Activated T-helper 1 cell treated with anti-CD3 and anti-CD28 coated beads, Interleukin-2, amount 50 U/mL, for 16 hours (primary cell): ENCODE data around the gene CLCN2.

ENCODE experiments used
- DNase-seq, 2 donors: peaks; one replicate each; pipeline ENCODE4 v3.0.0-alpha.2; 2020; ENCODE audit warnings: low read depth in 1 of 2, low spot score in 1 of 2

Gene CLCN2

DNA sequence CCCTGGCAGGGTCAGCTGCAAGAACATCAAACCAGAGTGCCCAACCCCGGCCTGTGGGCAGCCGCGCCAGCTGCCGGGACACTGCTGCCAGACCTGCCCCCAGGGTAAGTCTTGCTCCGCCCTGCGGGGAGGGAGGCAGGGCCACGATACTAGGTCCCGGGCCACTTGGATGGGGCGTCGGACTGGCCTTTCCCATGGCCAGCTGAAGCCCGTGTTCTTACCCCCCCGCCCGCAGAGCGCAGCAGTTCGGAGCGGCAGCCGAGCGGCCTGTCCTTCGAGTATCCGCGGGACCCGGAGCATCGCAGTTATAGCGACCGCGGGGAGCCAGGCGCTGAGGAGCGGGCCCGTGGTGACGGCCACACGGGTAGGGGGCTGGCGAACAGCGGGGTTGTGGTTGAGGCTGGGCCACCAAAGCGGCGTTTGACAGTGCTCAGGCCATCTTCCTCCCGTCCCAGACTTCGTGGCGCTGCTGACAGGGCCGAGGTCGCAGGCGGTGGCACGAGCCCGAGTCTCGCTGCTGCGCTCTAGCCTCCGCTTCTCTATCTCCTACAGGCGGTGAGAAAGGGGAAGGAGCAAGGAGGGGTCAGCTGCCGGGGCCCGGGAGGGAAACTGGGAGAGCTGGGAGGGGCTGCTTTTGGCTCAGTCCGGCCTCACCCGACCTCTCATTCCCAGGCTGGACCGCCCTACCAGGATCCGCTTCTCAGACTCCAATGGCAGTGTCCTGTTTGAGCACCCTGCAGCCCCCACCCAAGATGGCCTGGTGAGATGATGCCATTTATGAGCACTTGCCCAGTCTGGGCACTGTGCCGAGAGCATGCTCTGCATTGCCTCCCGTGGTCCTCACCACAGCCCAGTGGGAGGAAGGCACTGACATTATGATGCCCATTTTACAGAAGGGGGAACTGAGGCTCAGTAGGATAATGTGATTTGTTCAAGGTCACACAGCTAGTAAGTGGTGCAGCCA is 20.1 kb upstream of the CLCN2 start:
- DNase-seq, result no peak

DNA sequence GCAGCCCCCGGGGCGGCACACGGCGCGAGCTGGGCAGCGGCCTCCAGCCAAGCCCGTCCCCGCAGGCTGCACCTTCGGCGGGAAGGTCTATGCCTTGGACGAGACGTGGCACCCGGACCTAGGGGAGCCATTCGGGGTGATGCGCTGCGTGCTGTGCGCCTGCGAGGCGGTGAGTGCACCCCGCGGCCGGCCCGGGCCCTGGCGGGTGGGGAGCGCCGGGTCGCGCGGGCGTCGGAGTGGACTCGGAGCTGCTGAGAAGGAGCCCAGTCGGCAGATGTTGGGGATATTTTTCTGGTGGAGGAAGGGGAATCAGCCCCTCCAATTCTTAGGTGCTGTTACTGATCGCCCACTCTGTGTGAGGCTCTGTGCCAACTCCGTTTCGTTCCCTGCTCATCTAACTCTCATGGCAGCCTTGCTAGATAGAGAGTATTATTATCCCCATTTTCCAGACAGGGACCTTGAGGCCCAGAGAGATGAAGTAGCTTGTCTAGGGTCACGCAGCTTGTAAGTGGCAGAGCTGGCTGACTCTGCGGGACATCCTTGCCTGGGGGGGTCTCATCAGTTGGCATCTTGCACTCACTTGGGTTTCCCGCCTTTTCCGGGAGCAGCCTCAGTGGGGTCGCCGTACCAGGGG is 19.3 kb upstream of the CLCN2 start:
- DNase-seq, result no peak

DNA sequence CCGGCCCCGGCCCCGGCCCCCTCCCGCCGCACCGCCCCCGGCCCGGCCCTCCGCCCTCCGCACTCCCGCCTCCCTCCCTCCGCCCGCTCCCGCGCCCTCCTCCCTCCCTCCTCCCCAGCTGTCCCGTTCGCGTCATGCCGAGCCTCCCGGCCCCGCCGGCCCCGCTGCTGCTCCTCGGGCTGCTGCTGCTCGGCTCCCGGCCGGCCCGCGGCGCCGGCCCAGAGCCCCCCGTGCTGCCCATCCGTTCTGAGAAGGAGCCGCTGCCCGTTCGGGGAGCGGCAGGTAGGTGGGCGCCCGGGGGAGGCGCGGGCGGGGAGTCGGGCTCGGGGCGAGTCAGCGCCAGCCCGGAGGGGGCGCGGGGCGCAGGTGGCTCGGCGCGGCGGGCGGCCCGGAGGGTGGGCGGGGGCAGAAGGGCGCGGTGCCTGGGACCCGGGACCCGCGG is 18.8 kb upstream of the CLCN2 start:
- no peak for DNase-seq

DNA sequence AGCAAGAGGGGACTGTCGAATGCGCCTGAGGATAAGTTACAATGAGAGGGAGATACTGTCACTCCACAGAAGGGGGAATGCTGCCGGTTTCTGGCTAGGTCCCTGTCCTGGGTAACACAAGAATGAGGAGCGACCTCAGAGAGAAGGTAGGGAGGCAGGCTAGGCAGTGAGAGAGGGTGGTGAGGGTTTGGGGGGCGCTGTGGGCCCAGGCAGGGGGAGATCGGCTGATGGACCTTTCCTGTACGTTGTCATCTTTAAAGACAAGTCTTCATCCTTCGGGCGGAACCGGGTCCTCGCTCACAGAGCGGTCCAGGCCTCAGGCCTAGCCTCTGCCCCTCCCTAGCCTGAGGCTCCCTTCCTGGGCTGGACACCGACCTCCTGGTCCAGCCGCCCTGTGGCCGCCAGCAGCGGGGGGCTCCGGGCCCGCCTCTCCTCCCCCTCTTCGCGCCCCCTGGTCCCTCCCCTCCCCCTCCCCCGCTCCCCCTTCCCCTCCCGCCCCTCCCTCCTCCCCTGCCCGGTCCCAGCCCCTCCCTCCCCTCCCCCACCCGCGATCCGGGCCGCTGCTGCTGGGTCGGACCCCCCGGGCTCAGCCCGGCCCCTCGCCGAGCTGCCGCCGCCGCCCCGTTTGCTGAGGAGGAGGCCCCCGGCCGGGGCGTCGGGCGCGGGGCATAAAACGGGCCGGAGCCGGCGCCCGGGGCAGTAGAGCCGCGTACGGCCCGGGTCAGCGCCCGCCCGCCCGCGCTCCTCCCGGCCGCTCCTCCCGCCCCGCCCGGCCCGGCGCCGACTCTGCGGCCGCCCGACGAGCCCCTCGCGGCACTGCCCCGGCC is 18.2 kb upstream of the CLCN2 start, which contains the start of gene CHRD:
TSS of gene CHRD (plus strand) at position 697 of the 827 bp plus-strand sequence. CDS start 265 bp downstream, outside the sequence.
- DNase-seq, result no peak

DNA sequence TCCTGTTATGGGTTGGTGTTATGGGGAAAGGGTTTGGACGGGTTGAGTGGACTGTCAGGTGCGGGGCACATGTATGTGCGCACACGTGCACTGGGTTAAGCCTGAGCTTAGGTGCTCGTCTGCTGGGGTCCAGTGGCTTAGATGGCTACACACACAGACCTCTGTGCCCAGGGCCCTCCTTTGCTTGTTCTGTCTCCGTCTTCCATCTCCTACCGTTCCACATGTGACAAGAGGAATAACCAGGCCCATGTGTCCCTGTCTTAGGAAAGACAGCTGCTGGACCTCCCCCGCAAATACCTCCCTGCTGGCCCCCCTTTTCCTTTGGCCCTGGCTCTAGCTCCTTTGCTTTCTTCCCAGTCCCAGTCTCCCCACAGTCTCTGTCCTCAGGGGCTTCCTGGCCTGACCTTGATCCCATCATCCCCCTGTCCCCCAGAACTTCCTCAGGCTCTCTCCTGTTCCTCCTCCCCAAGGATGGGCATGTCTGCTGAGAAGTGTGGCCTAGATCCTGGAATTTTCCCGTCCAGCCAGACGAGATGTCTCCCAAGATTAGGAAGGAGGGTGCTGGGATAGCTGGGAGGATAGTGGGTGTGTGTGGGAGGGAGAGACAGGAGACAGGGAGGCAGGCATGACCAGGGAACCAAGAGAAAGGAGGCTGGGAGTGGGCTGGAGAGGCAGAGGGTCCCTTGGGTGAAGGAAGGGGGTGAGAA is 17.4 kb upstream of the CLCN2 start:
- DNase-seq, result no peak

DNA sequence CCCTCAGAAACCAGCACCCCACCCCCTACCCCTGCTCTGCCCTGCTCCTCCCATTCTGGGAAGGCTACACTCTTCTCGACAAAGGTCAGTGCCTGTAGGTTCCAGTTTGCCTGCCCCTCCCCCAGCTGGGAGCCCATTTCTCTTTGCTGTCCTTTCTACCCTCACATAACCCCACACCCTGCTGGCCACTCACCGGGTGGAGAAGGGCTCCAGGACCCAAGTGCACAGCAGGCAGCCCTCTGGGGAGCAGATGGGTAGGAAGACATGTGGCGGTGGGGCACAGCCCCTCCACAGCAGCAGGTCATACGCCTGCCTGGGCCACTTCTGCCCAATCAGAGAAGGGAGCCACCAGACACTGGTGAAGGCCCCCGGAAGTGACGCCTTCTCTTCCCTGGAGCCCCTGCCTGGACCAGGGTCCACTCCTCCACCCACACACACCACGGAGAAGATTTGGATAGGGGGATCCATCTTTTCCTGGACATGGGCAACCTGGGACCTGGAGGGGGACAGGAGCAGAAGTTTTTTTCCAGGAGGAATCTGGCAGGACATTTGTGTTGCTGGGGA is 16.6 kb upstream of the CLCN2 start, which contains the start of gene THPO:
TSS of gene THPO (minus strand) at position 326 of the 564 bp plus-strand sequence. CDS start 1,948 bp downstream, outside the sequence.
- DNase-seq, result no peak

DNA sequence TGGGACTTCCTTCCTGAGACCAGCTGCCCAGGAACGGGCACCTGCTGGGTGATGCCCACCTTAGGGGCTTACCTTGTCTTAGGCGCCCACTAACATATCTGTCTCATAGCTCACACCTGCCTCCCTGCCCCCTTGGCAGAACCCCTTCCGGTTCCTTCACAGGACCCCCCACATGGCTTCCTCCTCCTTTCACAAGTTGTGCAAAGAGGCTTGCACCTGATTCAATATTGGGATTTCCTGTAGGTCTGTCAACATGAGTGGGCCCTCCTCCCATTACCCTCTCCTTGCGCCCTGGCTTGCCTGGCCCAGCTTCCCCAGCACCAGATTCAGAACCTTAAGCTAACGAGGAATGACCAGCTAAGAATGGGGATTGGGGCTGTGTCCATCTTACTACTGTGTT is 16.0 kb upstream of the CLCN2 start:
- no peak for DNase-seq

DNA sequence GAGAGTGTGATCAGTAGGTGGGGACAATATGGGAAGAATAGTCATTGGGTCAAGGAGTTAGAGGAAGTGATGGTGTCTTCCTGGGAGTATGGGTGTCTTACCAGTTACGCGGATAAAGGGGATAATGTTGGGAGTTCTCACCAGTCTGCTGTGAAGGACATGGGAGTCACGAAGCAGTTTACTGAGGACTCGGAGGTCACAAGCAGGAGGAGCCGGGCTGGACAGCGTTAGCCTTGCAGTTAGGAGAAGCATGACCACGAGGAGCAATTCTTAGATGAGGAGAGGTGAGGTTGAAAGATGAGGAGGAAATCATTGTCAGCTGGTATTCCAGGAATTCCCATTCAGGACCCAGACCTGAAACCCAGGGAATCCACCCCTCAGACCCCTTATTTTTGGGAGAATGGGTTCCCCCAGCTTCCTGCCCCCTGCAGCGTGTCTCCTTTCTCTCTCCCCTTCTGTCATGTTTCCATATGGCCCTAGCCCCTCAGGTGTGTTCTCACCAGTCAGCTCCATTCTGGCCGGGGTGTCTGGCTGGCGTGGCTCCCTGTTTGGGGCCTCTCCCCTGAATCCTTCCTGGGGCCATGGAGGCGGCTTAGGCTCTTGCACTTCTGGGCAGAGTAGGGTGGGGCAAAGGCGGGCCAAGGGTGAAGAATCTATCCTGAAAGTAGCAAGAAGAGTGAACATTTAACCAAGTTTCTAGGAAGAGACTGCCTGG is 14.5 kb upstream of the CLCN2 start:
- DNase-seq, result no peak

DNA sequence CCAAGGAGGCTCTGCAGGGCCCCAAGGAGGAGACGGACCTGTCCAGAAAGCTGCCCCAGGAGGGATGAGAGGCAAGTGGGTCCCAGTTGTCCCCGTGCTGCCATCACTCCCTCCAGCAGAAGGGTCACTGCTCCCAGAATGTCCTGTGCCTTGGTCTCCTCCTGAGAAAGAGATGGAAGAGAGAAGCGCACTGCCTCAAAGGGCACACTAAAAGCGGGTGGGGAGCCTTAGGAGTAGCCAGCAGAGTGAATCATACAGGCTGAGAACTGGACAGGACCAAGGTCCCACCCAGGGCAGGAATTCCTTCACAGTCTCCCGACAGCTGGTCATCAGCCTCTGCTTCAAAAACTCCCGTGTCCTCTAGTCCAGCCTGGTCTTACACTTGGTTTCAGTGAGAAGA is 12.0 kb upstream of the CLCN2 start:
- DNase-seq, result no peak

DNA sequence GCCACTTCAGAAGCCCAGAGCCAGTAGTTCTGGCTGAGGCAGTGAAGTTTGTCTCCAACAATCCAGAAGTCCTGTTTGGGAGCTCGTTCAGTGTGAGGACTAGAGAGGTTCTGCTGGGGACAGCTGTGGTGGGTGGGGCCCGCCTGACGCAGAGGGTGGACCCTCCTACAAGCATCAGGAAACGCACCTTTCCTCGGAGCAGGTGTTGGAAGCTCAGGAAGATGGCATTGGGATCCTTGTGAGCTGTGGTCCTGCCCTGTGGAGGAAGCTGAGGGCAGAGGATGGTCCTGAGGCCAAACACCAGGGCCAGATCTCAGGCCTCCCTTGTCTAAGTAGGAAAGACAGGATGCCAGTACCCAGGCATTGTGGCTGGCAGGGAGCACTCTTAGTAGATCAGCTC is 11.5 kb upstream of the CLCN2 start:
- no peak for DNase-seq

DNA sequence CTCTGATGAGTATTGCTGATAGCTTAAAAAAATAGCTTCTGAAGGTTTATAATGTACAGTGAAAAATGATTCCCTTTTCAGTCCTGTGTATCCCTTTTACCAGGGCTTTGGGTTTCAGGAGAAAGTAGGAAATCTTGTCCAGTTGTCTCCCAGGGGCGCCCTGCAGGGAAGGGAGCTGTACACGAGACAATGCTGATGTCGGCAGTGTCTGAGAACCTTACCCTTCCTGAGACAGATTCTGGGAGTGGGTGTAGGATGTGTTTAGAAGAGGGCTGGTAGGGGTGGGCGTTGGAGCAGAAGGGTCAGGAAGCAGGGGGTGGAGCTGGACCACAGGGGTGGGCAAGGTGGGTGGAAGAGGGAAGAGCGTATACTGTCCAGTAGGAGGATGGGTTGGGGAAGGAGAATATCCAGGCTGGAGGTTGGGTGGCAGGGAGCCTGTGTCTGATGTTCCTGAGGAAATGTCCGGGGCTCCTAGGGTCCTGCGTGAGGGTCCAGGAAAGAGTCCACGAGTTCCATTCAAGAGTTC is 11.0 kb upstream of the CLCN2 start:
- no peak for DNase-seq

DNA sequence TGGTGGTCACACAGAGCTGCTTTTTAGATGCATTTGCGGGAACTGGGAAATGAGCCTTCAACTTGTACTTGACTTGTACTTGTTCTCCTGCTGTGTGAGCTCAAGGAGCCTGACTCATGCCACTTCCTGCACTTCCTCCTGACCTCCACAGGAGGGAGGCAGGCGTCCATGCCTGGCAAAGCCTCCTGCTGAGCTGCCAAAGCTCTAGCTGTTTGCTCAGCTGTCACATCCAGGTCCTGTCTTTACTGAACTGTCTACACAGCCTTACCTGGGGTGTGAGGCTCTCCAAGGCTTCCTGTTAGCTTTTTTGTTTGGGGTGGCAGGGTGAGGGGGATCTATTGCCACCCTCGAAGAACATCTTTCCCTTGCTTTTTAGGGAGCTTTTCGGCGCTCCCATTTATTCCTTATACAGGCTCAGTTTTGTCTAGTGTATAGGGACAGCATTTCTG is 10.2 kb upstream of the CLCN2 start:
- peak in 1 of 2 donors; percentile 21 for DNase-seq

DNA sequence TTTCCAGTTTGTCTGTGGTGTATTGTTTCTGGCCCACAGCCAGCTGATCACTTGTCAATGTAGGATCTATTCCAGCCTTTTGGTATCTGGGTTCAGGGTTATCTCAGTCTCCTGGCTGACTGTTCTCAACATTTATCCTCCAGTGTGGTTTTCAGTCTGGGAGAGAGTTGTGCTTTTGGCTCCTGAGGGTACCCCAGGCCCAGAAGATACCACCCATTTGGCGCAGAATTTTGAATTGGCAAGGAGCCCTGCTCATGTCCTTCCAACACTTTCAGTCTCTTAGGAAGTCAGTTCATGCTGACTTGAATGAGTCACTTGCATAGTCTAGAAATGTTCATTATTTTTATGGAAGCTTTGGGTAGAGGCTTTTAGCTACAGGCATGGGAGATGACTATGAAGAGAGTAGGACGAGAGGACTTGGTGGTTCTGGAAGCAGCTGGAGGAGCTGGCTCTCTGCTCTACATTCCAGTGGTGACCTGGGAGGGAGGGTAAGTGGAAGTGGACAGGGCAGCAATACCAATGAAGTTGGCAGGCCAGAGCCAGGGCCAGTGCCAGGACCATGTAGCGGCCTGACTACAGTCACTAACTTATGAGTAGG is 7.3 kb upstream of the CLCN2 start:
- DNase-seq, result no peak

DNA sequence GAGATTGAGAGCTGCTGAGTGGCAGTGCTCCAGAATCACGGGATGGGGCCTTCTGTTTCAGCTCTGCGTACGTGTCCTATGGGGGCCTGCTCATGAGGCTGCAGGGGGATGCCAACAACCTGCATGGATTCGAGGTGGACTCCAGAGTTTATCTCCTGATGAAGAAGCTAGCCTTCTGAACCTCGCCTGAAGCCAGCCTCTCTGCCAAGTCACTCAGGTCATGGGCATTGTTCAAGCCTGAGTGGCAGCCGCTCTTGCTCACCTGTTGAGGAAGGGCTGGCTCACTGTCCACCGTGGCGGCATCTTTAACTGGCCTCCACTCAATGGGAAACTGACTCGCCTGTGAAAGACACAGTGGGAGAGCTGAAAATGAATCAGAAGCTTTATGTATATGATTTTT is 6.7 kb upstream of the CLCN2 start:
- DNase-seq, result no peak

DNA sequence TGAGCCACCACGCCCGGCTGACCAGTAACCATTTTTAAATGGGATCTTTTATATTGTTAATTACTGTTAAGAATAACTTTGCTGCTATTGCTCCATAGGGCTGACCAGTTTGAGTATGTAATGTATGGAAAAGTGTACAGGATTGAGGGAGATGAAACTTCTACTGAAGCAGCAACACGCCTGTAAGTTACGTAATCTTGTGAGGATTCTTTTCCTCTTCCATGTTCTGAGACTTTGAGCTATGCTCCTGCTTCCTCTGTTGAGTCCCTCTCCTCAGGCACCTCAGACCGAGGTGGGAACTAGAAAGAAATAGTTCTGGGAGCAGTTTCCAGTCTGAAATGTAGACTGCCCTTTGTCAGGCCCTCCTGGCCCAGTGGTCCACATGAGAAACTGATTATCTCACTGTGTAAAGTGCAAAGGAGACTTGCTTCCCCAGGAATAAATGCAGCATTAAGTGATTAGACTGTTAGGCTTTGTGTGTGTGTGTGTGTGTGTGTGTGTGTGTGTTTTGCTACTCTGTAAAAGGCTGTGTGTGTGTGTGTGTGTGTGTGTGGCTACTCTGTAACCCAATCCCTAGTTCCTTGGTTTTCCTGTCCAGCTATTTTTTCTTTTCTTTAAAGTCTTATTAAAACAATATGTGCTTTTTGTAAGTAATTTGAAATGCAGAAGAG is 5.3 kb upstream of the CLCN2 start:
- no peak for DNase-seq

DNA sequence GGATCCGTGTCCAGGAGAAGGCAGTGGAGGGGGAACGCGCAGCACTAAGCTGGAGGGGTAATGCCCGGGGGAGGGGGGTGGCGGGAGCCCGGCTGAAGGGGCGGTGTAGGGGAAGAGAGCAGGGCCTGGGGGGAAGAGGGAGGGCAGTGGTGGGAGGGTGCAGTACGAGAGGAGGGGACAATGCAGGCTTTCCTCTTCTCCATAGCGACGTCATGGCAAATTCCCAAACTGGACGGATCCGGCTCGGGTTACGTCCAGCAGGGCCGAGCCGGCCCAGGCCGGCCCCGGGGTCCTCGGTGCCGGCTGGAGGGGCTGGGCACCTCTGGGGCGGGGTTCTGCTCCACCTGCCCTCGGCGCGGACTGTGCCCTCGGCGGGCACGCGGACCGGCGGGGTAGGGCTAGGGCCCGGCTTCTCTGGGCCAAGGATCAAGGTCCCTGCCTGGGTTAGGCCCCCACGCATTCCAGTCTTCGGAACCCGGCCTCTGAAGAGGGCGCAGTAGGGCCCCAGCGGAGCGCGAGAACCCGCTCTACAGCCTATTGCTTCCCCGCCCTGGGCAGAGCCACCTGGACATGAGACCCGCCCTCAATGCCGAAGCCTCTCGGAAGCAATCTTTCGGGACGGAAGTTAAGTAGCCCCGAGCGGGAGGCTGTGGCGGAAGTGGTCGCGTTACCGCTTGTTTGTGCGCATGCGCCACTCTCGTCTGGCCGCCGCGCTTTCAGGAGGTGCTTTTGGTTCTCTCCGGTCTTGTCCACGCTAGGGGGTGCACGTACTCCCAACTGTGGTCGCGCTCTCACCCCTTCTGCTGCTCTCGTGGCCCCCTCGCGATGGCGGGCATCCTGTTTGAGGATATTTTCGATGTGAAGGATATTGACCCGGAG is 1.5 kb upstream of the CLCN2 start:
- peak; percentile 87 to 91 for DNase-seq

DNA sequence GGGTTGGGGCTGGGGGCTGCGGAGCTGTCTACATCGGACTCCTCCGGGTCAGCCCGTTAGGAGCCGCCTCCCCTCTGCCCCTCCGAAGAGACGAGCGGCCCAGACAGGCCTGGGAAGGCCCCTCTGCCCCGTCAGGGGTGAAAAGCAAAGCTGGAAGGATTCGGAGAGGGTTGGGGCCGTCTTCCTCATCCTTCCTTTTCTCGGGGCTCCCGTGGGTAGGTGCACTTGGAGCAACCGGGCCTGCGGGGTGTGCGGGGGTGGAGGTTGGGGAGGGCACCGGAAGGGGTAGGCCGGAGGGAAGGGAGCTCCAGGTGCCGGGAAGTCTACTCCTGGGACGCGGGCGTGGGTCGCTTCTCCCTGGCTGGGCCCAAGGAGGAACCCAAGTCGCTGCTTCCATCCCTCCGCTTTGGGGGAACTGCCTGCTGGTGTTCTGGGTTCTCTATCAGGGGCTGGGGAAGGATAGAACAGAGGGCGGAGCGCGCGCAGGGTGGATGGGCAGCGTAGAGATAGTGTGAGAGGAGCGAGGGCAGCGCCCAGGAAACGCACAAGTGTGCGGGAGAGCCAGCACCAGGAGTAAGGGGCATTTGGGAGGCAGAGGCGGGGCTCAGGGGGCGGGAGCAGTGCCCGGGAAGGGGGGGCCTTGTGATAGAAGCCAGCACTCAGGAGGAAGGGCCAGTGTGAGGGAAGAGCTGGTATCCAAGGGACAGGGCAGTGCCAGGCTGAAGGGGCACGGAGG is 695 bp upstream of the CLCN2 start:
- peak in 1 of 2 donors; percentile 20 for DNase-seq
